Caki2 (cell line): ENCODE results near the gene HS1BP3. TPM values are rescaled to one million over a fixed set of nuclear protein-coding genes. Genes with fewer than 3 reads are reported as not detected.
A peak's percentile ranks its signal among the peaks of the same experiment; 100 is the strongest.

Source experiments
- DNase-seq: peaks from one replicate; pipeline ENCODE4 v3.0.0-alpha.2; 2015; ENCODE audit warnings: low read depth
- in situ Hi-C: cut with HindIII; loops from 2 replicates; pipeline ENCODE4 v1.10.0; 2016; ENCODE audit warnings: low sequenced_read_pairs, low pct_unique_long_range_greater_than_20kb, mixed read lengths
- total RNA-seq: library from RNA; depleted of rRNA; stranded (reverse); fragments of >200 nt; shearing (Covaris generic); gene quantifications from 2 replicates; pipeline ENCODE4 v1.2.3, GENCODE V29; 2014; ENCODE audit warnings: low replicate concordance

HS1BP3 gene
- total RNA-seq, 1 experiment from 2014 or later = 66.2 TPM

DNA sequence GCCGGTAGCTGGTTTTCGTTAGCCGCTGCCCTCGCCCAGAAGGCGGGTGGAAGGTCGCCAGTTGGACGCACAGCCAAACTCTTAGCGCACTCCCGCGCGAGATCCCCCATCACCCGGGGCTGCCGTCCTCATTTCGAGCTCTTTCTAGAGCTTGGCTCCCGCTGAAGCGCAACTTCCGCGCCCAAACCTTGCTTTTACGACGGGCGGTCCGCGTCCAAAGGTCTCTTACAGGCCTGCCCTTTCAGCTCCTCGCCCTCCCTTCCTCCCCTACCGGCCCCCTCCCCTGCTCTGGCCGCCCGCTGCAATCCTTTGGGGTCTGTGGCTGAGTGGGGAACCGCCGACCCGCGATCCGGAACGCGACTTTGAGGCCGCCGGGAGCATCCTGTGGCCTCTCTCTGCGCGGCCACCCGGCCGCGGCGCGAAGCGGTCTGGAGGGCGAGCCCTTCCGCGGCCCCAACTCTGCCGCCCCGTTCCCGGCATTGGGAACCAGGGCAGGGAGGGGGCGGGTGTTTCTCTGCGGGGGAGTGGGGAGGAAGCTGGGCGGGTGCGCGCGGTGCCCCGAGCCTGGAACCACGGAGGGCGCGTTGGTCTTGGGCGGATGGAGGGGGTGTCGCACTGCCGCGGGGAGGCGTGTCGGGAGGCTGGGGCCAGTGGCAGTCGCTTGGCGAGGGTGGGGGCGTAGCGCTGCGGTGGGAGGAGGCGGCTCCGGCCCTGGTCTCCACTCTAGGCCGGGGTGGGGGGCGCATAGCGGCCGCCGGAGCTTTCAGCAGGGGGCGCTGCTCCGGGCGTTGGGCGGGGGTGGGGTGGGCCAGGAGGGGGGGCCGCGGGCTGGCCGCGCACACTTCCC lies 15.6 kb upstream of the HS1BP3 start, which contains the start of gene GDF7:
TSS of gene GDF7 (plus strand) at position 841 of the 847 bp plus-strand sequence. CDS start 96 bp downstream, outside the sequence.
- in situ Hi-C loops = no loop called here
- no peak for DNase-seq

DNA sequence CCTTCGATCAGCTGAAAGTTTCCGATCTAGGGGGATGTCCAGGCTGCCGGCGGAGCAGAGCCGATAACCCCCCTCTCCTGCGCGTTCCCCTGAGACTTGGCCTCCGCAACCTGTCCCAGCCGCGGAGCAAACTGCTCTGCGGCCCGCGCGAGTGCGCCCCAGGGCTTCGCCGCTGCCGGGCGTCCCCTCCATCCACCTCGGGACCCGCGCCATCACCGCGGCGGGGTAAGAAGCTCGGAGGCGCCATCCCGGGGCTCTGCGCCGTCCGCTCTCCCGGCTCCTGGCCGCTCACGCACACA lies 15.1 kb upstream of the HS1BP3 start:
- DNase-seq = no peak
- in situ Hi-C loops = no loop called here

DNA sequence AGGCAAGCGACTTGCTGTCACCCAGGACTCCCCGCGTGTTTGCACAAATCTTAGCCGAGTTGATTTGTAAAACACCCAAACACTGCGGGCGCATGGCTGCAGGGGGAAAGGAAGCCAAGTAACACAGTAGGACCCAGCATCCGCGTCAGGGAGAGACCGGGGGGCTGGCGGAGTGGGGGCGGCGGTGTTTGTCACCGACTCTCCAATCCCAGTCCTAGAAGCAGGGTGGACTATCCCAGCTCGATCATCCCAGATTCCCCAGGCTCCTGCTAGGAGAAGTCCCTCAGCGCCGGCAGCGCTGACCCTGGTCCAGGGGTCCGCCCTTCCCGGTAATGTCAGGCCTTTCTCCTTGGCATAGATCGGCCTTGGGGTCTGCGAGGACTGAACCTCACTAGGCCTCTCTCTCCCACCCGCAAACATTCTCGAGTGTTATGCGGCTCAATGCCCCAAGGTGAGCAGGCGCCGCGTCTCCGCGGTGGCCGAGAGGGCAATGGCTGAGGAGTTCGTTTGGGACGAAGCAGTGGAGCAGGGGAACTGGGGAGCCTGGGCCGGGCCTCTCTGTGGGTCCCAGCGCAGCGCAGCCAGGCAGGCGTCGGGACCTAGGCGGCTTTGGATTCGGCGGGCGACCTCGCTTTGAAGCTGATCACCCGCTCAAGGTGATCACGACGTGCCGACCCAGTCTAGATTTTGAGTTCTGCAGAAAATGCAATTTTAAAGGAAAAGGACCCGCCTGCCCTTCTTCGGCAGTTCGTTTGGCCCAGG lies 14.5 kb upstream of the HS1BP3 start:
- DNase-seq = no peak
- in situ Hi-C loops = no loop called here

DNA sequence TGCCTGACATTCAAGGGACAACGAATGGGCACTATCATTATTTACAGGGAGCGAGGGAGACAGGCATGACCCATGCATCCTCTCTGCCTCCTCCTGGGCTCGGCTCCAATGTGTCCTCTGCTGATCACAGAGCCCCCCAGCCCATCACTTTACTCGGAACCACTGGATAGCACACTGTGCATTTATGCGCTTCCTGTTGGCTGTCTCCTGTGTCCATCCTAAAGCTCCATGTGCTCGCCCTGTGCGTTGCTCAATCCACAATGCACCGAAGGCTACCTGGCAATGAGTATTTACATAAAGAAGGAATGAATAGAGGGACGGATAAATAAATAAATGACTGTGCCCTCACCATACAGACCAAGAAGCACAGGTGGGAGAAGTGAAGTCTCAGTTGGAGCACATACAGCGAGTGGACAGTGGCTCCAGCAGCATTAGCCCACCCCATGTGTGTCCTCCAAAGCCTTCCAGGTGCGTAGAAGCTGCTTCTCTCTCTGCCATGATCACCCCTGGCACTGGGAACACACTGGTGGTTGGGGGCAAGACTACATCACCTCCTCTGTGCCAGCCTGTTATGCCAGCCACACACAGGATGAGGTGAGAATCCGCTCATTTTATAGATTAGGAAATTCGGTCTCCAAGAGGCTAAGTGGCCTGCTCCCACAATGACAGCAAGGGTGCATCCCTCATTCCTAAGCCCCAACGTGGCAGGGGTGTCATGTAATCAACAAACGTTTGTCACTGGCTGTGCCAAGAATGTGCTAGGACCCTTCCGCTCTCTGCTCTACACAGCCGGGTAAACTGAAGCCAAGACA lies 13.7 kb upstream of the HS1BP3 start:
- no peak for DNase-seq
- in situ Hi-C loops = no loop called here

DNA sequence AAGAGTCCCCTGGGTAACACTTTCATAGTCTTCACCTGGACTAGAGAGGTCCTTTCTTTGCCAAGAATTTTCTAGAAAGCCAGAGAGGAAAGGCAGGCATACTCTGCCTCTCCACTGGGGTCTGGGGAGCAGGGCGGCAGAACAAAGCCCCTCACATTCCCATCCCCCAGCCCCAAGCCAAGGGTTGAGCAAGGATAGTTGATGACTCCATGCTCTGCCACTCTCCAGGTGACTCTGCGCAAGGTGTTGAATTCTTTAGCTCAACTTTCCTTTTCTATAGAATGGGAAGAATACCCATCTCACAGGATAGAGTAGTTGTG lies 13.1 kb upstream of the HS1BP3 start:
- no peak for DNase-seq
- in situ Hi-C loops = no loop called here

DNA sequence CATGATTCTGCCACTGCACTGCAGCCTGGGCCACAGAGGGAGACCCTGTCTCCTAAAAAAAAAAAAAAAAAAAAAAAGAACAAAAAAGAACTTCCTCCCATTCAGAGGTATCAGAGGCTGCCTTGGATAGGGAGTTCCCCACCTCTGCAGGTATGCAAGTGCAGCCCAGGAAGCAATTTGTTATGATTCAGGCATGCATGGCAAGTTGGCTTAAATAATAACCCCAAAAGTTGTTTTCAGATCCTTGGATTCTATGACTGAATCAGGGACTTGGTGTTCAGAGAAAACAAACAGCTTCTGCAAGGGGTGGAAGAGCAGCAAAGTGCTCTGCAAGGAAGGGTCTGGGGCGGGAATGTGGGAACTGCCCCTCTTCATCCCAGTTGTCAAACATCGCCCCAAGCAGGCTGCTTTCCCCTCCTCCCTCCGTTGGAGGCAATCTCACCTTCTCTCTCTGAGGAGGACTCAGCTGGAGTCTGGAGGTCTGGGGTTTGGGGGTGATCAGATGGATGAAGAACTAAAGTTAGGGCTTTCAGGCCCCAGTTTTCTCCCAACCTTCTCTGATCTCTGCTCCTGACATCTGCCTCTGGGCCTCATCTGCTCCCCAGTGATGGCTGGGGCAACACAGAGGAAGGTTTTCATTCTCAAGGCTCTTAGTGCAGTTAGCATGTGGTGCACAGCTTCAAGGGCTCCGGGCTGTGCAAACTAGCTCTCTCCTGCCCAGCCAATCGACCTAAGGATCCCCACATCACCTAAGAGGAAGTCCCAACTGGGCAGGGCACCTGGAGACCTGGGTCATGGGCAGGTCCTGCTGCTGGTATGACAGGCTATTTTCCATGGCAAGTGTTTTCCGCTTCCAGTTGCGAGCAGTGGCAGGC lies 12.5 kb upstream of the HS1BP3 start:
- in situ Hi-C loops = no loop called here
- no peak for DNase-seq

DNA sequence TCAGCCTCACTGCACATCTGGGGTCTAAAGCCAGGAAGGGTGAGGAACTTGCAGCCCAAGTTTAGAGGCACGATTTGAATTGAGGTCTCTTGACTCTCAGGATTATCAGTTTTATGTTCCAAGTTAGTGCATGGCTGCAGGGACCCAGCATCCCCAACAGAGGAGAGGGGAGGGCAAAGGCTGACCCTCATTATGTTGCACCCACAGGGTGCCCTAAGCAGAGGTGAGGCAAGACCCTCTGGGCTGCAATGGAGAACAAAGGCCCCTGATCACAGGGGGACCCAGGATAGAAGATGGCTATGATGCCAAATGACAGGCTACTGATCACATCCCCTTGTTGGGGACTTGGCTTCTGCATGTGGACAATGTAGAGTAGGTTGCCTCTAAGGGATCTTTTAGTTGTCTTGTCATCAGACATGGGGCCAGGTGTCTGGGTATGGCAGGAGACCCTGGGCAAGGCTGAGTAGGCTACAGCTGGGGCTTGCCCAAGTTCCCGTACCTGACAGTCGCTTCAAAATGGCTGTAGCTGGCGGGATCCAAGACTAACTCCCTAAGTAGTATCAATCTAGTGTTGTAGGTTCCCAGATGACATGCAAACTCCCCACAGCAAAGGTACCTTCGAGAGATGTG lies 11.5 kb upstream of the HS1BP3 start:
- DNase-seq = no peak
- in situ Hi-C loops = no loop called here

DNA sequence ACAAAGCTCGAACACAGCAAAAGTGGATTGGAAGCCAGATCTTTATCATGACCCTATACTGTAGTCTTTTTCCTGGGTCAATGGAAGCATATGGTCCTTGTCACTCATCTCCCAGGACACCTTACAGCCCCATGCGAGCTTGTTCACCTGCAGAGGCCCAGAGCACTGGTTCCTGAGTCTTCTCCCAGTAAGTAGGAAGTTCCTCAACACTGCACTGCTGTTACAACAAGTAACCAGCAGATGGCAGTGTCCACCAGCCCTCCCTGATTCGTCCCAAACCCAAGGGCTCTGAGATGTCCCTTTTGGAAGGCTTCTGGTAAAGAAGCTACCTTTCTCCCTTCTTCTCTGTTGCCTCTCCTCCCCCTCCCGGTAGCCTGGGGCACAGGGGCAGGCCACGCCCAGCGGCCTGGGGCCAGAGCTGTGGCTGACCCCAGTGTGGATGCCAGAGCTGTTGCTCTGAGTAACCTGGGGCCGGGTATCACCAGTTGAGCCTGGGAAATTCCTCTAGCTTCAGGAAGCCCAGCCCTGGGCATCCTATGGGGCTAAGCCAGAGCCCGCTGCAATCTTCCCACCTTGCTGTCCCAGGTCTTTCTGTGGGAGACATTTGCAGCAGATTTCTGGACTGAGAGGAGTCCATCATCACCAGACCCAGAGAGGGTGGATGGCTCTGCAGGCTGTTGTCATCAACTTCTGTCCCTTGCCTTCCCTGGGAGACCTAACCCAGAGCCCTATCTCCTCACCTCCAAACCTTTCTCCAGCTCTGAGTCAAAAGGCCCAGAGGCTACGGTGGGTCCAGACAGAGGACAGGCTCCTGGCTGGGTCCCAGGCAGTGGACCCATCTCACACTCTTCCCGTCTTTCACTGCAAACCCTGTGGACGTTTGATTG lies 10.8 kb upstream of the HS1BP3 start:
- in situ Hi-C loops = no loop called here
- peak; percentile 71 for DNase-seq

- in situ Hi-C loops = no loop called here
- no peak for DNase-seq
Observed at GRCh38 chr2:20660506-20661420, 9.9 kb upstream of the HS1BP3 start.

DNA sequence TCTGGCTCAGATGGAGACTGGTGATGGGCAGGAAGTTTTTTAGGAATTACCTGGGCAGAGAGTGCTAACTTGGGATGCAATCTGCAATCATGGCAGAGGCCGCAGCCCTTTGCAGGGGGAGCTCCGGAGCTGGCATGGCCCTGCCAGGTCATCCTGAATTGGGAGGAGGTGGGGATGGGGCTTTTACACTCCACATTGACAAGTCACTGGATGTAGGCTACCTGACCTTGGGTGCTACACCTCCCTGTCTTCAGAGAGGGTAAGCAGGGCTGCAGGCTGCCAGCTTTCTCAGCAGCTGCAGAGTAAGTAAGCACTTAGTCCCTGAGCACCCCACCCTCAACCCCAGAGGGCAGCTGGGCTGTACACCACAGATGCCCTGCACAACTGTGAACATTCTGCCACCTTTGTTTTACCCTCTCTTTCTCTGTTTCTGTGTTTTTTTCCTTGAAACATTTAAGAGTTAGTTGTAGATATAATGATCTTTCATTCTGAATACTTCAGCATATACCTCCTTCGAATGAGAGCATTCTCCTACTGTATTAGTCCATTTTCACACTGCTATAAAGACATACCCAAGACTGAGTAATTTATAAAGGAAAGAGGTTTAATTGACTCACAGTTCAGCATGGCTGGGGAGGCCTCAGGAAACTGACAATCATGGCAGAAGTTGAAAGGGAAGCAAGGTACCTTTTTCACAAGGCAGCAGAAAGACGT lies 6.8 kb upstream of the HS1BP3 start:
- in situ Hi-C loops = no loop called here
- DNase-seq = no peak

GRCh38 chr2:20656561-20656960 lies 5.7 kb upstream of the HS1BP3 start:
- no peak for DNase-seq
- in situ Hi-C loops = no loop called here

DNA sequence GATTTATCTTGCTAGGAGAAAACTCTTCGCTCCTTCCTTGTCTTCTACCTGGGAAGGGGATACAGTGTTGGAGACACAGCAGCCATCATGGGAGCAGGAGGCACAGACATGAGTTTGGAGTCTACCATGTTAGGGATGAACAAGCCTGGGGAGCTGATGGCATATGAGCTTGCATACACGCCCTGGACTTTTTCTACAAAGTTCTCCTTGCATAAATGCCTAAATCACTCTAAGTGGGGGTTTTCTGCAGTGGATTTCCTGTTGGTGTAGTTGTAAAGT lies 3.6 kb upstream of the HS1BP3 start:
- in situ Hi-C loops = no loop called here
- DNase-seq = no peak

GRCh38 chr2:20653695-20654534 lies 3.0 kb upstream of the HS1BP3 start:
- in situ Hi-C loops = no loop called here
- DNase-seq = no peak

DNA sequence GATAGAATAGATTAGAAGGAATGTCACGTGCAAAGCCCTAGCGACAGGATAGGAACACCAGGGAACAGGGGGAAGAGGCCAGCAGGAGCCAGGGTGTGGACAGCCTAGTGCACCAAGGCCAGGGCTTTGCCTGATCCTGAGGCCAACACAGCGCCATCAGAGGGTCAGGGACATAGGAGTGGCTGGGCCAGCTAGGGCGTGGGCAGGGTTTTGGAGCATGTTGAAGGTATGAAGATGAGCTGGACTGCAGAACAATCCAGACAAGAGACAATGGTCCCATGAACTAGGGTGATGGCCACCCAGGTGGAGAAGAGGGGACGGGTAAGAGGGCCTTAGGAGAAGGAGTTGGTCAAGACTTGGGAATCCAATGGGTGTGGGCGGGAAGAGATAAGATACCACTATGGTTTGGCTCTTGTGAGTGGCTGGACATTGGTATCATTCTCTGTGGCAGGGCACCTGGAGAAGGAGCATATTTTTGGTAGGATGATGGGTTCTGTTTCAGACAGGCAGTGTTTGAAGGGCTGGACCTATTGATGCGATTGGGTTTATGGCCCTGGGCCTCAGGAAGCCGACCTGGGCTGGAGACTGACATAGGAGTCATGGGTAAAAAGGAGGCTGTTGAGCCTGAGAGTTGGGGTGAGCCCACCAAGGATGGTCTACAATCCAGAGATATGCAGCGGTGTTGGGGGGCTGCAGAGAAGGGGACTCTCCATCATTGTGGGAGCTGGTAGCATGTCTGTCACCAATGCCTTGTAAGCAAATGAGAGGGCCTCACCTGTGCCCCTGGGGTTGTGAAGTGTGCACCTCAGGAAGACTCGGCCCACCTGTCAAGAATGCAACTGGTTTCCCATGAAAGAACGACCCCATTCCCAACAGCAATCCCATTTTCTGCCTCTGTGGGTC lies 2.0 kb upstream of the HS1BP3 start:
- no peak for DNase-seq
- in situ Hi-C loops = no loop called here
